Hepatic stellate cell (primary cell): ENCODE results near the gene OPN1SW.

Experiments
- DNase-seq: peaks from one replicate; pipeline ENCODE4 v3.0.0; 2011; ENCODE audit warnings: low spot score

OPN1SW gene

GRCh38 chr7:128757203-128757602, 18.4 kb downstream of the OPN1SW start:
- no peak for DNase-seq

GRCh38 chr7:128755819-128756476, 19.6 kb downstream of the OPN1SW start:
- peak; percentile 58 for DNase-seq

GRCh38 chr7:128755075-128755818, 20.3 kb downstream of the OPN1SW start:
- no peak for DNase-seq

- no peak for DNase-seq
Measured at GRCh38 chr7:128752251-128752650, 23.3 kb downstream of the OPN1SW start.

- DNase-seq = no peak
Measured at GRCh38 chr7:128747327-128748079, 28.1 kb downstream of the OPN1SW start.

GRCh38 chr7:128745706-128746105, 29.9 kb downstream of the OPN1SW start:
- DNase-seq = no peak

GRCh38 chr7:128744366-128744905, 31.2 kb downstream of the OPN1SW start:
- no peak for DNase-seq

- DNase-seq = no peak
Measured at GRCh38 chr7:128743112-128743772, 32.4 kb downstream of the OPN1SW start.

- DNase-seq = peak; percentile 43
Measured at GRCh38 chr7:128742206-128742605, 33.4 kb downstream of the OPN1SW start.

GRCh38 chr7:128741491-128741890, 34.1 kb downstream of the OPN1SW start:
- no peak for DNase-seq

GRCh38 chr7:128740996-128741395, 34.6 kb downstream of the OPN1SW start:
- DNase-seq = no peak

- no peak for DNase-seq
Measured at GRCh38 chr7:128739990-128740682, 35.5 kb downstream of the OPN1SW start.

- DNase-seq = peak; percentile 99
Measured at GRCh38 chr7:128739048-128739962, 36.3 kb downstream of the OPN1SW start, which contains the start of gene CALU. Gene CALU, plus strand, starts transcription at chr7:128739359. Its CDS starts 9,225 bp downstream, at chr7:128748584.

GRCh38 chr7:128738570-128739047, 37.0 kb downstream of the OPN1SW start:
- peak; percentile 24 for DNase-seq

- peak; percentile 75 for DNase-seq
Measured at GRCh38 chr7:128737867-128738385, 37.7 kb downstream of the OPN1SW start.

- DNase-seq = no peak
Measured at GRCh38 chr7:128737441-128737840, 38.2 kb downstream of the OPN1SW start.

GRCh38 chr7:128735436-128735835, 40.2 kb downstream of the OPN1SW start:
- no peak for DNase-seq

- no peak for DNase-seq
Measured at GRCh38 chr7:128734890-128735289, 40.7 kb downstream of the OPN1SW start.

- no peak for DNase-seq
Measured at GRCh38 chr7:128733278-128733645, 42.3 kb downstream of the OPN1SW start.
